ENCODE measurements around the gene PRKCQ. TPM values are rescaled to one million over a fixed set of nuclear protein-coding genes. Genes with fewer than 3 reads are reported as not detected.

The PRKCQ gene
- polyA plus RNA-seq, 1 donor (not counting 4 experiments of a cell fraction or from before 2014, with no cell fraction given): 7.5 TPM

GRCh38 chr10:6482737-6483357 lies 97.2 kb downstream of the PRKCQ start:
- Histone ChIP-seq H3K9ac (ENCODE audit: control insufficient read depth, extremely low read depth, insufficient read depth, low read length) (no peak overlapping the region), H3K4me3 (ENCODE audit: control insufficient read depth in 2 of 3, extremely low read depth in 1 of 3, insufficient read depth in 2 of 3, low read depth in 1 of 3, low read length in 3 of 3) (no peak overlapping the region), H3K36me3 (ENCODE audit: control insufficient read depth in 2 of 2, extremely low read depth in 1 of 2, insufficient read depth in 2 of 2, low read length in 2 of 2) (no peaks in the 10 kb centered on the region), H3K4me1 (ENCODE audit: control insufficient read depth, extremely low read depth, insufficient read depth, low read length) (no peaks in the 10 kb centered on the region), H3K27me3 (ENCODE audit: control insufficient read depth, extremely low read depth, insufficient read depth, low read length) (no peaks in the 10 kb centered on the region), H3K4me2 (ENCODE audit: control insufficient read depth, extremely low read depth, insufficient read depth, low read depth, low read length) (no peak overlapping the region), H4K20me1 (ENCODE audit: control insufficient read depth, extremely low read depth, insufficient read depth, low read length) (no peaks in the 10 kb centered on the region), H3K9me1 (ENCODE audit: control insufficient read depth, extremely low read depth, insufficient read depth, low read length) (no peaks in the 10 kb centered on the region), H2AFZ (ENCODE audit: control insufficient read depth, low read length) (no peak overlapping the region), H3K9me3 (ENCODE audit: control insufficient read depth, low read depth, low read length) (no peaks in the 10 kb centered on the region), H3K79me2 (ENCODE audit: control insufficient read depth, insufficient read depth, low read length) (no peaks in the 10 kb centered on the region), H3K27ac (ENCODE audit: control insufficient read depth, insufficient read depth, low read length) (no peak overlapping the region)
- DNase-seq (ENCODE audit: low read depth, low spot score) (no peak), FAIRE-seq (no peak)
- dilution Hi-C loops (cut with MboI; ENCODE audit: extremely low pct_ligation_motif_present, low sequenced_read_pairs): no loop called here
- no peak for TF ChIP-seq EZH2 (IDR thresholded peaks at IDR 0.05; ENCODE audit: low read length)
- TF ChIP-seq, protein P1, sequence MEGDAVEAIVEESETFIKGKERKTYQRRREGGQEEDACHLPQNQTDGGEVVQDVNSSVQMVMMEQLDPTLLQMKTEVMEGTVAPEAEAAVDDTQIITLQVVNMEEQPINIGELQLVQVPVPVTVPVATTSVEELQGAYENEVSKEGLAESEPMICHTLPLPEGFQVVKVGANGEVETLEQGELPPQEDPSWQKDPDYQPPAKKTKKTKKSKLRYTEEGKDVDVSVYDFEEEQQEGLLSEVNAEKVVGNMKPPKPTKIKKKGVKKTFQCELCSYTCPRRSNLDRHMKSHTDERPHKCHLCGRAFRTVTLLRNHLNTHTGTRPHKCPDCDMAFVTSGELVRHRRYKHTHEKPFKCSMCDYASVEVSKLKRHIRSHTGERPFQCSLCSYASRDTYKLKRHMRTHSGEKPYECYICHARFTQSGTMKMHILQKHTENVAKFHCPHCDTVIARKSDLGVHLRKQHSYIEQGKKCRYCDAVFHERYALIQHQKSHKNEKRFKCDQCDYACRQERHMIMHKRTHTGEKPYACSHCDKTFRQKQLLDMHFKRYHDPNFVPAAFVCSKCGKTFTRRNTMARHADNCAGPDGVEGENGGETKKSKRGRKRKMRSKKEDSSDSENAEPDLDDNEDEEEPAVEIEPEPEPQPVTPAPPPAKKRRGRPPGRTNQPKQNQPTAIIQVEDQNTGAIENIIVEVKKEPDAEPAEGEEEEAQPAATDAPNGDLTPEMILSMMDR (optimal IDR thresholded peaks at IDR 0.05 in 1 of 3, IDR thresholded peaks at IDR 0.05 in 1 of 3, conservative IDR thresholded peaks at IDR 0.05 in 1 of 3; ENCODE audit: extremely low read depth in 1 of 3, insufficient read depth in 2 of 3, low read length in 3 of 3): no peak

DNA sequence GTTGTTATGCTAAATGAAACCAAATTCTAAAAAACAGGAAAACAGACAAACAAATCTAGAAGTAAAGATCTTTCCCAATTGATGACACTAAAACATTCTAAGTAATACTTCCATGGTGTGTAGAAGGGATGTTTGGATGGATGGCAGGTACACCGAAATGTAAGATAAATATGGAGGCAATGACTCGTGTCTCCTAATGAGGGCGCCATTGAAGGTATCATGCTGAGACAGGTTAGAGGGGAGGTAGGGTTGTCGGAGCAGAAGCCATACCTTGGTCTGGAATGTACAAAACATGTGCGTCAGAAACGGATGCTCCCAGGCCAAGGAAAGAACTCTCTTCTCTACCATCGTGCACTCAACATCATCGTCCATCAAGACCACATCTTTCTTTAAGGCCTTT lies 101.4 kb downstream of the PRKCQ start:
- no peak overlapping the region for H3K4me2 ChIP-seq (ENCODE audit: control insufficient read depth, extremely low read depth, insufficient read depth, low read depth, low read length)
- no peaks in the 10 kb centered on the region for H3K9me1 ChIP-seq (ENCODE audit: control insufficient read depth, extremely low read depth, insufficient read depth, low read length)
- H3K9ac ChIP-seq (ENCODE audit: control insufficient read depth, extremely low read depth, insufficient read depth, low read length): no peak overlapping the region
- no peaks in the 10 kb centered on the region for H4K20me1 ChIP-seq (ENCODE audit: control insufficient read depth, extremely low read depth, insufficient read depth, low read length)
- FAIRE-seq: no peak
- H3K4me1 ChIP-seq (ENCODE audit: control insufficient read depth, extremely low read depth, insufficient read depth, low read length): peaks cover 24% of the 10 kb centered on the region
- no peak for TF ChIP-seq EZH2 (IDR thresholded peaks at IDR 0.05; ENCODE audit: low read length)
- TF ChIP-seq, protein P1 (optimal IDR thresholded peaks at IDR 0.05 in 1 of 3, IDR thresholded peaks at IDR 0.05 in 1 of 3, conservative IDR thresholded peaks at IDR 0.05 in 1 of 3; ENCODE audit: extremely low read depth in 1 of 3, insufficient read depth in 2 of 3, low read length in 3 of 3): peak in 1 of 3 experiments; percentile 29
- DNase-seq (ENCODE audit: low read depth, low spot score): no peak
- no peaks in the 10 kb centered on the region for H3K9me3 ChIP-seq (ENCODE audit: control insufficient read depth, low read depth, low read length)
- no peaks in the 10 kb centered on the region for H3K36me3 ChIP-seq (ENCODE audit: control insufficient read depth in 2 of 2, extremely low read depth in 1 of 2, insufficient read depth in 2 of 2, low read length in 2 of 2)
- dilution Hi-C loops (cut with MboI; ENCODE audit: extremely low pct_ligation_motif_present, low sequenced_read_pairs): no loop called here
- H3K79me2 ChIP-seq (ENCODE audit: control insufficient read depth, insufficient read depth, low read length): no peaks in the 10 kb centered on the region
- H2AFZ ChIP-seq (ENCODE audit: control insufficient read depth, low read length): no peak overlapping the region
- H3K27me3 ChIP-seq (ENCODE audit: control insufficient read depth, extremely low read depth, insufficient read depth, low read length): no peaks in the 10 kb centered on the region
- H3K4me3 ChIP-seq (ENCODE audit: control insufficient read depth in 2 of 3, extremely low read depth in 1 of 3, insufficient read depth in 2 of 3, low read depth in 1 of 3, low read length in 3 of 3): no peak overlapping the region
- no peak overlapping the region for H3K27ac ChIP-seq (ENCODE audit: control insufficient read depth, insufficient read depth, low read length)

Data from keratinocyte (primary cell).